NCI-H1436 treated with DMSO at 0.1 percent for 48 hours (cell line): Measurements from ENCODE around the gene ANKS1B.
A peak's percentile ranks its signal among the peaks of the same experiment; 100 is the strongest.
"Not testable (repeated sequence)": the region's sequence is repeated elsewhere in the genome, so short reads cannot be mapped to it uniquely, and the experiment has no call there.

ENCODE experiments used
- DNase-seq: peaks from one replicate; lab custom pipeline; 2025; lab: John Stamatoyannopoulos, UW

ANKS1B gene

GRCh38 chr12:98868538-98868937 is 1116.2 kb downstream of the ANKS1B start:
- no peak for DNase-seq

DNA sequence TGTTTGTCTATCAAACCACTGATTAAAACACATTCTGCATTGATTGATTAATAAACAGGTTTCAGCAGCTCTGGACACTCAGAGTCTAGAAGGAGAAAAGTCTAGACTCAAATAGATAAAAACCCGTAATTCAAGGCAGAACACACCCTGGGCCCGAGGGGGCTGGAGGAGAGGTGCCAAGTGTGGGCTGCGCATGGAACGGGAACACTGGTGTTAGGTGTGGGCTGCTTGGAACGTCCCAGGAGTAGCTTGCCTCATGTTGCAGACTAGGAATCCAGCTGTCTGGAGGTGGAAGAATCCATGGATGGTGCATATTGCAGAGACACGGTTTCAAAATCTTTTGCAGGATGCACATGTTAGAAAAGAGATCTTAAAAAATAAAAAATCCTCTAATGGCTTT is 1116.7 kb downstream of the ANKS1B start:
- DNase-seq, result no peak

DNA sequence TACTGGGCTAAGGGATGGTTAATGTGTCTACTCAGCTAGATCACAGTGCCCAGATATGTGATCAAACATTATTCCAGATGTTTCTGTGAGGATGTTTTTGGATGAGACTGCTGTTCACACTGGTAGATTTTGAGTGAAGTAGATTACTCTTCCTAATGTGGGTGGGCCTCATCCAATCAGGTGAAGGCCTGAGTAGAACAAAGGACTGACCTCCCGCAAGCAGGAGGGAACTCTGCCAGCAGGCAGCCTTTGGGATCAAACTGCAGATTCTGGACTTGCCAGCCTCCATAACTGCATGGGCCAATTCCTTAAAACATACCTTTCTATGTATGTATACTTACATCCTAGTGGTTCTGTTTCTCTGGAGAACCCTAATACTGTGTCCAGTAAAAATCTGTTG is 1120.4 kb downstream of the ANKS1B start:
- DNase-seq, result no peak

DNA sequence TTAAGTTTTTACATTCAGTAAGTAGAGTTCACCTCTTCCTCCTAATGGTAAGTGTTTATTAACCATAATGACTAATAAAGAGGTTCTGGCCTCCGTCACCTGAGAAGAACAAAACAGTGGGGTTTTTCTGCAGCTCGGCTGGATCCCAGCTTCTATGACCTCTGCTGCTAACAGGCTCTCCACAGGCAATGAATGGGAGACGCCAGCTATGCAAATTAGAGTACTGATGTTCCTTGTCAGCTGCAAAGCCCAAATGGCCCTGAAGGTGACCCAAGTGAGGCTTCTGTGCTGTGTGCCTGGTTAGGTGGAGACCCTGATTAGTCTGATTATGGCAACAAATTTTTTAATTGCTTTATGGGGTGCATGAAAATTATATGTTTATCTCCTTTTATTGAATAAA is 1121.6 kb downstream of the ANKS1B start:
- no peak for DNase-seq

DNA sequence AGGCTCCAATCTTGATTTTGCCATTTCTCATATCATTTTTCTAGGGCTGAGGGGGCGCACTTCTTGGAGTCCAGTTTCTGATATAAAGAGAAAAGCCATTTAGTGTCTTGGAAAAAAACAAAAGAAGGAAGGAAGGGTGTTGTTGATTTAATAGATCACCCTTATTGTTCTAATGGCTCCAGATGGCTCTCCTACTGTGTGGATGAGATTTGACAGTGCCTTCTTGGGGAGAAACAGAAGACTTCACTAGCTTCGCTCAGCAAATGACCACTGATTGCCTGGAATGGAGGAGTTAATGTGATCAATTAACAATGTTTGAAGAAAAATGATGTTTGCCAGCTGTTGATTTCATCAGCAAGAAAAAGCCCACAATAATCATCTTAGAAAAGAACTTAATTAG is 1123.5 kb downstream of the ANKS1B start:
- no peak for DNase-seq

DNA sequence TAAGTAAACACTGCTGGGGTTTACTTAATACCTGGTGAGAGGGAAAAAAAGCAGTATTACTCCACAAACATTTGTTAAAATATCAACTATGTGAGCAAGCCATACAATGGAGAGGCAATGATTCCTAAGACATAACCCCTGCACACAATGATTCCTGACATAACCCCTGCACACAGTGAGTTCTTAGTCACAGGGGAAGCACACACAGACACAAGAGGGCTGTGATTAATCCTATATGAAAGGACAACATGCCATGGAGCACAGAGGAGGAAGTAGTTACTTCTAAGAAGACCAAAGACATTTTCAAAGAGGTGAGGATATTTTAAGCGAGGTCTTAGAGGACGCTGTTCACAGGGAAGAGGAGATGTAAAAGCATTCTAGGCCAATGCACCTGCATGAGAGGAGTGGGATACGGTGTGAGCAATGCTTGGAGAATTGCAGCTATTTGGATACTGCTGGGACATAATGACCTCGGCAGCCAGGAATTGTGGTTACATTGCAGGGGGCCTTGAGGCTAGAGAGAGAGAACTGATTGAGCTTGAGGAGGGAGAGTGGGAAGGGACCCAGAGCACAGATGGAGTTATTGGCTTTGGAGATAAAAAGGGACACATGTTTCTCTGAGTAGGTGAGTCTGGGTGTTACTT is 1127.7 kb downstream of the ANKS1B start:
- no peak for DNase-seq

DNA sequence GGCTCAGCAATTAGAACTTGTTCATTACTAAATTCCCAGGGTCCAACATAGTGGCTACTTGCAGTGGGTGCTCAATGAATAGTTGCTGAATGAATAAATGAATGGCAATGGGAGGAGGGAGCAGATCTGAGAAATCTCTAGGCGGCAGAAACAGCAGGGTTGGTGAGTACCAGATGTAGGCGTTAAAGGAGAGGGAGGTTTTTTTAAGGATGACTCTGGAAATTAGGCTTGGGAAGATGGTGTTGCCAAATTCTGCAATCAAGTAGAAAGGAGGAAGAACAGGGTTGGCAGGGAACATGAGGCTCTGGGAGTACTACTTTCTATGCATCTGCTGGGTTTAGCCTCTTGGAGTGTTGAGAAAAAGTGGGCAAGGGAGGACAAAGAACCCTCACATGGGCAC is 1132.6 kb downstream of the ANKS1B start:
- no peak for DNase-seq

DNA sequence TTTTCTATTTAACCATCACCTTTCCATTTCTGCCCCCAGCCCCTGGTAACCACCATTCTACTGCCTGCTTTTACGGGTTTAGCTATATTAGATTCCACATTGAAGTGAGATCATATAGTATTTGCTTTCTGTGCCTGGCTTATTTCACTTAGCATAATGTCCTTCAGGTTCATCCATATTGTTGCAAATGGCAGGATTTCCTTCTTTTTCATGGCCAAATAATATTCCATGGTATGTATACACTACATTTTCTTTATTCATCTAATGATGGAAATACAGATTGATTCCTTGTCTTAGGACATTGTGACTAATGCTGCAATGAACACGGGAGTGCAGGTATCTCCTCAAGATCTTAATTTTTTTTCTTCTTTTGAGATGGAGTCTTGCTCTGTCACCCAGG is 1137.5 kb downstream of the ANKS1B start:
- DNase-seq, result no peak

DNA sequence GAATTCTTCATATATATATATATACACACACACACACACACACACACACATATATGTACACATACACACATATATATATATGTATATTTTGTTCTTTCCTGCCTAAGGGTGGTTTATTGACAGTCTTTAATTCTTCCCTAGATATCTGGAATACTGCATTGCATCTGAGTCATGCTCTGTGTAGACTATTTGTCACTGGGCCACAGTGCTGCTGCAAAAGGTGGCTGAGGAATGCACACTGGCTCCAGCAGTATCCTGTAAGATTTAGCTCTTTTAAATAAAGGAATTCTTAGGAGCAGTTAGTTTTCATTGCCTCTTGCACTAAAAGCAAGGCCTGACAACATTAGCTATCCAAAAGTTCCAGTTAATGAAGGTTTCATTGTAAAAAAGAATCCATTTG is 1138.8 kb downstream of the ANKS1B start:
- no peak for DNase-seq

DNA sequence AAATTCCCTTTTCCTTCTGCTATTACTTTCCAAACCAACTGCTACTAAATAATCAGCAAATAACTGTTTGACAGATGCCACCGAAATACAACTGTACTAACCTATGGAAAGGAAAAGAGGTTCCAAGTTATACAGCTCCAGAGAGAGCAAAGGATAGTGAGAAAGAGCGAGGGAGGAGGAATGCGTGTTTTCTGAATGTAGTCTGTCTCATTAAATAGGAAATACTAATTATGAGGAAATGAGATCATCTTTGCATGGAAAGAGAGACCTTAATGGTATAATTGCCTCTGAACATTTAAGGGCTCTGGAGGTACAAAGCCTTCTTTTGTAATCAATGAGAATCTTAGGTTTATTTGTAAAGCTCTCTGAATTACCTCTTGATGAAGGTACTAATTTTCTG is 1144.4 kb downstream of the ANKS1B start:
- no peak for DNase-seq

DNA sequence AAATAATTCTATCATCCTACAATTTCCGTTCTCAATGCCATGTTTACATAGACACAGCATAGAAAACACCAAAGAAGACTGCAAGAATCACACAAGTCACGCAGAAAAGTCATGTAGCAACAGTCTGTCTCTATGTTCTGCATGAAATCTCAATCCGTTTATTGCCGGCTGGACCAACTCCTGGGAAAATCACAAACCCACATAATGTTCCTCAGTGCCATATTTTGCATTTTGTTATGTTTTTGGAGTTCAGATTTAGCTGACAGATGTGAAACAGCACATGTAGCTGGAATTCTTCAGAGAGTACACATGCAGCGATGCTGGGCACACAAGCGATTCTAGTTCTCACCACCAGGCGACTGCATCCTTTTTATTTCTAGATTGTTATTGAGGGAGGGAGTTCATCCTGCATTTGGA is 1146.5 kb downstream of the ANKS1B start:
- DNase-seq, result no peak

DNA sequence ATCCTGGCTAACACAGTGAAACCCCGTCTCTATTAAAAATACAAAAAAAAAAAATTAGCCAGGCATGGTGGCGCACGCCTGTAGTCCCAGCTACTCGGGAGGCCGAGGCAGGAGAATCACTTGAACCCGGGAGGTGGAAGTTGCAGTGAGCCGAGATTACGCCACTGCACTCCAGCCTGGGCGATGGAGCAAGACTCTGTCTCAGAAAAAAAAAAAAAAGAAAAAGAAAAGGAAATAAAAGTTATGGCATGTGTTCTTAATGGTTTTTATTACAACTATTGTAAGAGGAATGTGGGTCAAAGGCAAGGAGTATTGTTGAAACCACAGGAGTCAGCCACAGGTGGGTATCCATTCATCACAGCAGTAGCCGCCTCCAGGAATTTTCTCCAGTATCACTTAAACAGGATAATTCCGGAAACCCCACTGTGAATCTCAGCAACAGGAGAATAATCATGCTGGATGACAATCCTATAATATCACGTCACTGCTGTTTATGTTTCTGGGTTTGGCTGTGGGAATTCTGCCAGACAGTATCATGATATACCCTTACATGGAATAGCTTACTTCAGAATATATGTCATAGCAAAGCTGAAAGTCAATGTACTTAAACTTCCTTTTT is 1147.5 kb downstream of the ANKS1B start:
- not testable (repeated sequence) for DNase-seq

DNA sequence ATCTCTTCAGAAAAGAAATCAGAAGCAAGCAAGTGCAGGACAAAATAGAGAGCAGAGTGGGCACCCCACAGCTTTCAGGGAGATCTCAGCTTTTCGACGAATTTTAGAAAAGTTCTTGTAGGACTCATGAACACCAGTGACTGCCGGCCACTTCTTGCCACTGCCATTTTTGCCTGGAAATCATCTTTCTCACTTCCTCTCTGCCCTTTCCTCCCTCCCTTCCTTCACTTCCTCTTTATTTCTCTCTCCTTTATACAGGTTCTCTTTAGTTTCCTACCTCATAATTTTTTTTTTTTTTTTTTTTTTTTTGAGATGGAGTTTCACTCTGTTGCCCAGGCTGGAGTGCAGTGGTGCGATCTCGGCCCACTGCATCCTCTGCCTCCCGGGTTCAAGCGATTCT is 1154.1 kb downstream of the ANKS1B start:
- no peak for DNase-seq

DNA sequence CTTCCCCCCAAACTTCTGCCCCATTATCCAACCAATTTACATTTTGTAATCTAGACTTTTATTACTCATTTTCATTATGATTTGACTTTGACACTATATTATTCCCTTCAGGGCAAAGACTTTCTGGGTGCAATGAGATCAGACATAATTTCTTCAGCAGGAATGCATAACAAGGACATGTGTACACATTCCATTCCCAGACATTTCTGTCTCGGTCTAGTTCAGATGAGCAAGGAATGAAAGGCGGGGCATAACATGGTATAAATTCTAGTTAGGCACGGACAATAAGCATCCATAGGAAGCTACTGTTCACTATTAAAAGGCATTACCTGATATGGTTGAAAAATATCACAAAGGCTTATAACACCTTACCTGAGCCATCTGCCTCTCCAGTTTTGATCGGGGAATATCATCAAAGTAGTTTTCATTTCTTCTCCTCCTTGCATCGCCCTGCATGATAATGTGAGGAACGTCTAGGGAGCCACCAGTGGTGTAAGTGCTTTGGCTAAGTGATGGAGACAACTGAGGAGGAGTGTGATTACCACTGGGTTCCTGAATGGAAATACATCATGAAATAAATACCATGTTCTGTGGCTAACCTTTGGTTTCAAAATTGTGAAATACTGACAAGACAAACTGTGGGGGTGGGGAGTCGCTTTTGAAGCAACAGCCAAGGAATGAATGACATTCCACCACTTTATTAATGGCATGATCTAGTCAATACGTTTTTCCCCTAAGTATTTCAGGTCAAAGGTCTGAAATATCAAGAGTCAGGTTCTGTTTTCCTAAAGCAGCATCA is 1155.7 kb downstream of the ANKS1B start:
- DNase-seq, result no peak

DNA sequence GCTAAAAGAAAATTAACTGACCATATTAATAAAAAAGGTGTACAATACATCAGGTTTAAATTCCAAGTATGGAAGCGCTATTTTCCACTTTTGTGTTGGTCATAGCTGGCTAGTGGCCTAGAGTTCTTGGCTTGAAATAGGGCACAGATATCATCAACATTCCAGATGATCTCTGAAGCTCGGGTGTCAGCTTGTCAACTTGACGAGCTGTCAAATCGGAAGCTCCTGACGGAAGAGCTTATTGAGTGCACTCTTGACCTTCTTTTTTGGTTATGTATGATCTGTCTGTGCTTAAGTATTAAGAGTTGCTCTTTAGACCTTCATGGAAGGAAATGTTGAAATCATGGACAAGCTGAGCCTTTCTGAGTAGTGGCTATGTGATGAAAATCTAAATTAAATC is 1161.7 kb downstream of the ANKS1B start:
- no peak for DNase-seq

GRCh38 chr12:98821866-98822265 is 1162.9 kb downstream of the ANKS1B start:
- no peak for DNase-seq

DNA sequence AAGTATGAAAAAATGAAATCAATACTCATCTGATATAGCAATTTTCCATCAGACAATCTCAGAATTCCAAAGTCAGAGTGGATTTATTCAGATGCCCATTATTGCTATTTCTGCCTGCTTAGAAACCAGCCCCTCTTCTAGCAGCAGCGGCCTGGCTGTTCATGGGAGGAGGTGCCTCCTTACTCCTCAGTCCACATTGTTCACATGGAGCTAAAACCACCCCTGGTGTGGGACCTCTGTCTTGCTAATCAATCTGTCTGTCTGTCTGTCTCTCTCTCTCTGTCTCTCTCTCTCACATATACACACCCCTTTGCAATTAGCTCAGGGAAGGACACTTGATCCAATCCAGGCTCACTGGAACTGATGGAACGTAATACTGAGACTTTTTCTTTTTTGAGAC is 1163.5 kb downstream of the ANKS1B start:
- no peak for DNase-seq

GRCh38 chr12:98819821-98820404 is 1164.8 kb downstream of the ANKS1B start:
- no peak for DNase-seq

GRCh38 chr12:98819071-98819470 is 1165.7 kb downstream of the ANKS1B start:
- DNase-seq, result no peak

DNA sequence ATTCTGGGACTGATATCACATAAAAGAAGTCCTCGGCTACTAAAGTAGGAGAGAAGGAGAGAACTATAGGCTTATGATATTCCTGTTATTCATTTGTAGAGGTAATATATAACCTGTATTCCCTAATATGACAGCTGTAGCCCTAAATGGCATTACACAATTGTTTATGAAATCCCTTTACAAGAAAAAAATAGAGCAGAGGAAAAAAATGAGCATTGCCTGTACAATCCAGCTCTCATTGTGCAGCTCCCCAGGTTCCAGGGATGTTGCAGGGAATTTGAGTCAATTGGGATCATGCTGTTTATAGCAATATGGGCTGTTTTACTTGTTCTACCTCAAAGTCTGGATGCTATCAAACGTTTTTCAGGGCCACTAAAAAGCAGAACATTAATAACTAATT is 1166.5 kb downstream of the ANKS1B start:
- DNase-seq, result no peak

GRCh38 chr12:98817742-98818141 is 1167.0 kb downstream of the ANKS1B start:
- DNase-seq, result no peak

GRCh38 chr12:98816720-98817119 is 1168.0 kb downstream of the ANKS1B start:
- DNase-seq, result no peak

DNA sequence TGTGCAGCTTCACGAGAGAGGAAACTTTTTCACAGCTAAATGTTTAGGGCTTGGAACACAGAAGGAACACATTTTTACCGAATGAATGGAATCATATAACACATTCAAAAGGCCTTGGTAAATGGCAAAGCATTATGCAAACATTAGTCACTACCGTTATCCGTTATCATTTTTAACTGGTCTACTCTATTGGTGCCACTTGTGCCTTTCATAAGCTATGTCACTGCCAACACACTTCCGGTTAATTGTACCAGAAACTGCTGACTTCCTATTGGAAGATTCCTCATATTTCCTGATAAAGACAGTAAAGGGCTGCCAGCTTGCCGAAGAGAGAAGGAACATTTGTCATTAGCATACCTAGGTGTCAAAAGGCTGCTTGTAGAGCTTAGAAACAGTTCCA is 1170.5 kb downstream of the ANKS1B start:
- peak; percentile 10 for DNase-seq
